ENCODE measurements around the gene IARS2. TPM values are rescaled to one million over a fixed set of nuclear protein-coding genes. Genes with fewer than 3 reads are reported as not detected.

The IARS2 gene
- total RNA-seq, 1 donor from 2014 or later: 84.3 TPM

Other genes starting within 250 kb of the IARS2 start
- gene SLC30A10, start 165.6 kb upstream of the IARS2 start, total RNA-seq: not detected in 2 replicates
- 182 and 200 TPM in 2 replicates for gene EPRS1, start 47.6 kb upstream of the IARS2 start, total RNA-seq
- gene BPNT1, start 4.3 kb upstream of the IARS2 start, total RNA-seq: 24.9 and 27.2 TPM in 2 replicates
- 55.0 and 60.0 TPM in 2 replicates for gene RAB3GAP2, start 178.3 kb downstream of the IARS2 start, total RNA-seq